ENCODE results near the gene CHN1.

CHN1 gene

DNA sequence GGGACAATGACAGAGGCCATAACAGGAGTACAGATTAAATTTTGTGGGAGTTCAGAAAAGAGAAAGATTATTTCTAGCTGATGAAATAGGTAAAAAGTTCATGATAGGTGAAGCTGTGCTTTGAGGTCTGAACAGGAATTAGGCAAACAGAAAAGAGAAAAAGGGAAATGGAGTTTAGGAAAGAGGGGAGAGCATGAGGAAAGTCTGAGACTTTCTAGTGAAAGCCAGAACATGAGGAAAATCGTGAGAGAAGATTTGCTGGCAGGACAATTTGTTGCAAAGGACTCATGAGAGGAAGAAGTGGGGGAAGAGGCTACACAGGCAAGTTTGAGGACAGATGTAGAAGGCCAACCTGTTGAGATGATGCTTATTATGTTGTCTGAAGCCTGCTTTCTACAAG is 6.3 kb upstream of the CHN1 start:
- H3K27ac ChIP-seq, result no peak overlapping the region
- no peaks in the 10 kb centered on the region for H3K4me1 ChIP-seq (ENCODE audit: control insufficient read depth in 1 of 2, insufficient read depth in 1 of 2, low read depth in 1 of 2, low read length in 1 of 2)
- no peaks in the 10 kb centered on the region for H3K36me3 ChIP-seq
- peaks cover 92% of the 10 kb centered on the region for H3K27me3 ChIP-seq
- TF ChIP-seq, protein P1, sequence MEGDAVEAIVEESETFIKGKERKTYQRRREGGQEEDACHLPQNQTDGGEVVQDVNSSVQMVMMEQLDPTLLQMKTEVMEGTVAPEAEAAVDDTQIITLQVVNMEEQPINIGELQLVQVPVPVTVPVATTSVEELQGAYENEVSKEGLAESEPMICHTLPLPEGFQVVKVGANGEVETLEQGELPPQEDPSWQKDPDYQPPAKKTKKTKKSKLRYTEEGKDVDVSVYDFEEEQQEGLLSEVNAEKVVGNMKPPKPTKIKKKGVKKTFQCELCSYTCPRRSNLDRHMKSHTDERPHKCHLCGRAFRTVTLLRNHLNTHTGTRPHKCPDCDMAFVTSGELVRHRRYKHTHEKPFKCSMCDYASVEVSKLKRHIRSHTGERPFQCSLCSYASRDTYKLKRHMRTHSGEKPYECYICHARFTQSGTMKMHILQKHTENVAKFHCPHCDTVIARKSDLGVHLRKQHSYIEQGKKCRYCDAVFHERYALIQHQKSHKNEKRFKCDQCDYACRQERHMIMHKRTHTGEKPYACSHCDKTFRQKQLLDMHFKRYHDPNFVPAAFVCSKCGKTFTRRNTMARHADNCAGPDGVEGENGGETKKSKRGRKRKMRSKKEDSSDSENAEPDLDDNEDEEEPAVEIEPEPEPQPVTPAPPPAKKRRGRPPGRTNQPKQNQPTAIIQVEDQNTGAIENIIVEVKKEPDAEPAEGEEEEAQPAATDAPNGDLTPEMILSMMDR (IDR thresholded peaks at IDR 0.05), result no peak
- H3K9me3 ChIP-seq, result no peaks in the 10 kb centered on the region
- H3K4me3 ChIP-seq (ENCODE audit: low read depth in 1 of 2, low read length in 1 of 2), result no peak overlapping the region

DNA sequence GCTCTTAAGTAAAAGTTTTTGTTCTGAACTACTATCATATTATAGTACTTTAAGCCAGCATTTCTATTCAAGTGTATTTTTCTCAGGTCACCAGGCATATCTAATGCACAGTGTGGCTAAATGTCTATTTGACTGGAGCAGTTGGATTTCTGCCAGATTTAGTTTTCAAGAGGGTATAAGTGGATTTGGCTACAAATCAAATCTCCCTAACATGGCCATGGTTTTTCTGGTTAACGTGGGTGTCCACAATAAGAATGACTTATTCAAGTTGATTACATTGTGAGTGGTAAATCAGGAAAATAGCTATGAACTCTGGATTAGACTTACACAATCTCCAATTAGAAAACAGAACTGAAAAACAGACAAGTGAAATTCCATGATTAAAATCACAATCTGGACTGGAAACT is 5.7 kb upstream of the CHN1 start:
- Histone ChIP-seq H3K27ac (no peak overlapping the region), H3K36me3 (no peaks in the 10 kb centered on the region), H3K27me3 (peaks cover 98% of the 10 kb centered on the region), H3K9me3 (no peaks in the 10 kb centered on the region), H3K4me3 (ENCODE audit: low read depth in 1 of 2, low read length in 1 of 2) (no peak overlapping the region), H3K4me1 (ENCODE audit: control insufficient read depth in 1 of 2, insufficient read depth in 1 of 2, low read depth in 1 of 2, low read length in 1 of 2) (no peaks in the 10 kb centered on the region)
- TF ChIP-seq, protein P1 (IDR thresholded peaks at IDR 0.05), result no peak

GRCh38 chr2:175009917-175010621 is 4.9 kb upstream of the CHN1 start:
- peaks cover 99% of the 10 kb centered on the region for H3K27me3 ChIP-seq
- H3K4me1 ChIP-seq (ENCODE audit: control insufficient read depth in 1 of 2, insufficient read depth in 1 of 2, low read depth in 1 of 2, low read length in 1 of 2), result peaks cover under 1 to 6% of the 10 kb centered on the region in 2 experiments
- TF ChIP-seq, protein P1 (IDR thresholded peaks at IDR 0.05), result no peak
- no peak overlapping the region for H3K4me3 ChIP-seq (ENCODE audit: low read depth in 1 of 2, low read length in 1 of 2)
- no peak overlapping the region for H3K27ac ChIP-seq
- H3K36me3 ChIP-seq, result no peaks in the 10 kb centered on the region
- no peaks in the 10 kb centered on the region for H3K9me3 ChIP-seq

DNA sequence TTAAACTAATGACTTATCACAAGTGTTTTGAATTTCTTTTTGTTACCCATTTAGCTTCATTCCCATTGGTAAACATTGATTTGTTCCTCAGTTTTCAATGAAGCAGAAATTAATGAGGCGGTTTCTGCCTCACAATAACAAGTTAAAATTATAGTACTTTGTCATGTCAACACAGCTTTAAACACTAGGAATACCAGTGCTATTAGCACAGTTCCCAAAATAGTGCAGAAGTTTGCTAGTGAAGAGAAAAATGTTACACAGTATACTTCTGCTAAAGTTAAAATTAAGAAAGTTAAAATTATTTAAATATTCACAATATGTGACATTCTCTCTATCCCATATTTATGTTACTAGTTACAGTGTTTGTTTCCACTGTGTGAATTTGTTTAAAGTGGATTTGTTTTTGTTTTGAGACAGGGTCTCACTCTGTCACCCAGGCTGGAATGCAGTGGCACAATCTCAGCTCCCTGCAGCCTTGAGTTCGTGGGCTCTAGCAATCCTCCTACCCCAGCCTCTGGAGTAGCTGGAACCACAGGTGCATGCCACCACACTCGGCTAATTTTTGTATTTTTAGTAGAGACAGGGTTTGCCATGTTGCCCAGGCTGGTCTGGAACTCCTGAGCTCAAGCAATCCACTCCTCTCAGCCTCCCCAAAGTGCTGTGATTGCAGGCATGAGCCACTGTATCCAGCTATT is 3.8 kb upstream of the CHN1 start:
- Histone ChIP-seq H3K27ac (no peak overlapping the region), H3K4me1 (ENCODE audit: control insufficient read depth in 1 of 2, insufficient read depth in 1 of 2, low read depth in 1 of 2, low read length in 1 of 2) (peaks cover 6 to 10% of the 10 kb centered on the region in 2 experiments), H3K36me3 (no peaks in the 10 kb centered on the region), H3K4me3 (ENCODE audit: low read depth in 1 of 2, low read length in 1 of 2) (no peak overlapping the region), H3K9me3 (no peaks in the 10 kb centered on the region), H3K27me3 (peaks cover 100% of the 10 kb centered on the region)
- TF ChIP-seq, protein P1 (IDR thresholded peaks at IDR 0.05), result no peak

GRCh38 chr2:175008009-175008408 is 2.8 kb upstream of the CHN1 start:
- peaks cover 100% of the 10 kb centered on the region for H3K27me3 ChIP-seq
- no peaks in the 10 kb centered on the region for H3K9me3 ChIP-seq
- no peak overlapping the region for H3K27ac ChIP-seq
- H3K36me3 ChIP-seq, result no peaks in the 10 kb centered on the region
- H3K4me1 ChIP-seq (ENCODE audit: control insufficient read depth in 1 of 2, insufficient read depth in 1 of 2, low read depth in 1 of 2, low read length in 1 of 2), result peaks cover 6 to 10% of the 10 kb centered on the region in 2 experiments
- no peak overlapping the region for H3K4me3 ChIP-seq (ENCODE audit: low read depth in 1 of 2, low read length in 1 of 2)
- TF ChIP-seq, protein P1 (IDR thresholded peaks at IDR 0.05), result no peak

Data from neutrophil (primary cell).